ENCODE results near the gene SELL. TPM values are rescaled to one million over a fixed set of nuclear protein-coding genes. Genes with fewer than 3 reads are reported as not detected.

SELL gene
- total RNA-seq, 2 donors from 2014 or later, result 1.3 to 4.8 TPM

DNA sequence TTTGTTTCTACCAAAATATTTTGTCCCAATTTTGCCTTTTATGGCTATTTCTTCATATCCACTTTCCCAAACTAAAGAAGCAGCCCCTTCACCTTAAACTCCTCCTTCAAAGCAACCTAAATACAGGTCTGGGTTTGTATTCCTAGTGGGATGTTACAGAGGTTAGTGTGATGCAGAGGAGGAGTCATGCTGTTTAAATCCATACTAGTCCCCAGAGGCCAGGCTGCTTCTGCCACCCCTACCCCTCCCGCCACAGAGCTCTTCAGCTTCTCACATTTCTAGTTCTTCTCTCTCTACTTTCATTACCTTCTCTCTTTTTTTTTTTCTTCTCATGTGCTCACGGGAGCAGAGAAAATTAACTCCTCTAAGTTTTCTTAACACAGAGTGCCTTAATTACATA is 29.3 kb downstream of the SELL start:
- no peak for TF ChIP-seq POLR2A (IDR thresholded peaks at IDR 0.05)
- no peak for TF ChIP-seq POLR2AphosphoS5 (IDR thresholded peaks at IDR 0.05)
- TF ChIP-seq, protein P1, sequence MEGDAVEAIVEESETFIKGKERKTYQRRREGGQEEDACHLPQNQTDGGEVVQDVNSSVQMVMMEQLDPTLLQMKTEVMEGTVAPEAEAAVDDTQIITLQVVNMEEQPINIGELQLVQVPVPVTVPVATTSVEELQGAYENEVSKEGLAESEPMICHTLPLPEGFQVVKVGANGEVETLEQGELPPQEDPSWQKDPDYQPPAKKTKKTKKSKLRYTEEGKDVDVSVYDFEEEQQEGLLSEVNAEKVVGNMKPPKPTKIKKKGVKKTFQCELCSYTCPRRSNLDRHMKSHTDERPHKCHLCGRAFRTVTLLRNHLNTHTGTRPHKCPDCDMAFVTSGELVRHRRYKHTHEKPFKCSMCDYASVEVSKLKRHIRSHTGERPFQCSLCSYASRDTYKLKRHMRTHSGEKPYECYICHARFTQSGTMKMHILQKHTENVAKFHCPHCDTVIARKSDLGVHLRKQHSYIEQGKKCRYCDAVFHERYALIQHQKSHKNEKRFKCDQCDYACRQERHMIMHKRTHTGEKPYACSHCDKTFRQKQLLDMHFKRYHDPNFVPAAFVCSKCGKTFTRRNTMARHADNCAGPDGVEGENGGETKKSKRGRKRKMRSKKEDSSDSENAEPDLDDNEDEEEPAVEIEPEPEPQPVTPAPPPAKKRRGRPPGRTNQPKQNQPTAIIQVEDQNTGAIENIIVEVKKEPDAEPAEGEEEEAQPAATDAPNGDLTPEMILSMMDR (IDR thresholded peaks at IDR 0.05), result no peak
- DNase-seq (ENCODE audit: low spot score), result no peak
- WGBS, result 41% methylated on average over 2 of the region's 2 CpGs
- Histone ChIP-seq H3K4me3 (no peak overlapping the region), H3K4me1 (replicated peaks) (no peaks in the 10 kb centered on the region), H3K36me3 (no peaks in the 10 kb centered on the region), H3K9me3 (no peaks in the 10 kb centered on the region), H3K27ac (no peak overlapping the region), H3K27me3 (replicated peaks; ENCODE audit: insufficient read depth) (no peaks in the 10 kb centered on the region)
- intact Hi-C loops (cut with DNase I), result no loop called here

DNA sequence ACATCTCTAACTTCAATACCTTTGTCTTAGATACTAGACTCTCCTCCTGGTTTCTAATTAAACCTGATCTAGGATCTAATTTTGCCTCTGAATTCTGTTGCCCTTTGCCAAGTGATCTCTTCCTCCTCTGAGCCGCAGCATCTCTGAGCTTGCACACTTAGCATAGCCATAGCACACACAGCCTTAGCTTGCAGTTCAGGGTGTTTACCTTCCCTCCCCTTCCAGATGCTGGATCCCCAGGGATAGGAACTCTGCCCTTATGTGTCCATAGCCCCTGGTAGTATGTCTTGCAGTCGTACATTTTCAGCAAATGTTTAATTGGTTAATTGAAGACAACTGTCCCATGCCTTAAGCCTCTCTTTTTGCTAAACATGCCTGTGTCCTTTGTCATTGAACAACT is 30.3 kb downstream of the SELL start:
- Histone ChIP-seq H3K27ac (no peak overlapping the region), H3K4me1 (replicated peaks) (no peaks in the 10 kb centered on the region), H3K9me3 (no peaks in the 10 kb centered on the region), H3K27me3 (replicated peaks; ENCODE audit: insufficient read depth) (no peaks in the 10 kb centered on the region), H3K4me3 (no peak overlapping the region), H3K36me3 (no peaks in the 10 kb centered on the region)
- 25% methylated on average over 2 of the region's 2 CpGs for WGBS
- intact Hi-C loops (cut with DNase I), result no loop called here
- TF ChIP-seq POLR2AphosphoS5 (IDR thresholded peaks at IDR 0.05) (no peak), POLR2A (IDR thresholded peaks at IDR 0.05) (no peak)
- TF ChIP-seq, protein P1 (IDR thresholded peaks at IDR 0.05), result no peak
- DNase-seq (ENCODE audit: low spot score), result no peak

DNA sequence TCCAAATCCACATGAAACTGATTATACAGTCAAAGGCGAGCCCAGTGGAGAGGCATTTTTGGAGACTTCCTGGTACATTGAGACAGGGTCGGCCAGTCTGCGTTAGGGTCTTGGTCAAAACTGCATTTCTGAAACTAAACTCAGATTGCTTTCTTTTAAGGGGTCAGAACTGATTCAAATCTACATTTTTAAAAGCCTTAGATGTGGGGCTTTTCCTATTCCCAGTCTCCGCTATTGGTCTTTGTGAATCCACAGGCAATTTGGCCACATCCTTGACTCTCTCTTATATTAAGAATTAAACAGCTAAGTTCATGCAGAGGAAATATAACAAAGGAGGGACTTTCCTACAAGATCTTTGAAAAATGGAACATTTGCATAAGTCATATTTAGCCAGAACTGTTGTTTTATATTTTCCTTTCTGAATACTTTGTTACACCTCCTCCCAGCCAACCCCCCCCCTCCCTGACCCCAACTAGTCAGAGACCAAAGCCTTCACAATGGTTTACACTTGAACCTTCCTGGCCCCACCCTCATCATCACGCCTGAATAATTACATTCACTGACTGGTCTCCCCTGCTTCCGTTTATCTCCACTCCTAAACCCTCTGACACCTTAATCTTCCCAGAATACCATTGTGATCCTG is 30.9 kb downstream of the SELL start:
- intact Hi-C loops (cut with DNase I), result no loop called here
- 65% methylated on average over 6 of the region's 6 CpGs for WGBS
- no peak overlapping the region for H3K27ac ChIP-seq

DNA sequence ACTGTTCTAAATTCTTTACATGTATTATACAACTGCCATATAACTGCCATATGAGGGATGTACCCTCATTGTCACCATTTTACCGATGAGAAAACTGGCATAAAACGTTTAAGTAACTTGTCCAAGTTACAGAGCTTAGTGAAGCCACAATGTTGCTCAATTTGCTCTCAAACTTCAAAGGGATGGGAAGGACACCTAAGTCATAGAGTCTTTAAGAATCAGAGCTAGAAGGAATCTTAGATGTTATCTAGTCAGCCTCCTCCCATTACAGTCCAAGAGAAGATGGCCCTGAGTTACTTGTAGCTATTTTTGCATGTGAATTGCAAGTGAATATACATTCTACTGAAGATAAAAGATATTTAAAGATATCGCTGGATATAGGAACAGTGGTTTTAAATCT is 31.7 kb downstream of the SELL start:
- no peaks in the 10 kb centered on the region for H3K36me3 ChIP-seq
- no peaks in the 10 kb centered on the region for H3K4me1 ChIP-seq (replicated peaks)
- WGBS, result 63% methylated on average over 3 of the region's 3 CpGs
- TF ChIP-seq, protein P1 (IDR thresholded peaks at IDR 0.05), result no peak
- TF ChIP-seq POLR2A (IDR thresholded peaks at IDR 0.05), result no peak
- no peak for TF ChIP-seq POLR2AphosphoS5 (IDR thresholded peaks at IDR 0.05)
- no peak for DNase-seq (ENCODE audit: low spot score)
- H3K9me3 ChIP-seq, result no peaks in the 10 kb centered on the region
- no peak overlapping the region for H3K27ac ChIP-seq
- intact Hi-C loops (cut with DNase I), result no loop called here
- H3K4me3 ChIP-seq, result no peak overlapping the region
- H3K27me3 ChIP-seq (replicated peaks; ENCODE audit: insufficient read depth), result no peaks in the 10 kb centered on the region

More for the DNA sequence above, 30.9 kb downstream of the SELL start:
- no peak for DNase-seq (ENCODE audit: low spot score)
- Histone ChIP-seq H3K27me3 (replicated peaks; ENCODE audit: insufficient read depth) (no peaks in the 10 kb centered on the region), H3K9me3 (no peaks in the 10 kb centered on the region), H3K36me3 (no peaks in the 10 kb centered on the region), H3K4me1 (replicated peaks) (no peaks in the 10 kb centered on the region), H3K4me3 (no peak overlapping the region)
- TF ChIP-seq POLR2A (IDR thresholded peaks at IDR 0.05), result no peak
- TF ChIP-seq POLR2AphosphoS5 (IDR thresholded peaks at IDR 0.05), result no peak
- TF ChIP-seq, protein P1 (IDR thresholded peaks at IDR 0.05), result no peak

DNA sequence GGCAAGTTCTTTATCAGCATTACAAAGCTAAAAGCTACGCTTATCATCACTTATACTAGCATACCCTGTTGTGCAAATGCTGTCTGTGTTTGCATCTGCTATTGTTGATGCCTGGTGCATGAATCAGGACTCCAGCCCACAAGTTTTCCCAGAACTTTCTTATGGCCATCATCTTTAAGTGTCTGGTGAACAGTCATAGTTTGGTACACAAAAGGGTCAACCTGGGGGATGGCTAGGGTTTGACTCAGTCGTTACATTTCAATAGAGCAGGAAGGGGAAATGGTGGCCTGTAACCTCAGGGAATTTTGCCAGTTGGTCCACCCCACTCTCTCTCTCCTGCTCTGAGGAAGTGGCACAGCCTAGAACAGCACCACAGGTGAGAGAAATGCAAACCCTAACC is 35.4 kb downstream of the SELL start:
- no peaks in the 10 kb centered on the region for H3K27me3 ChIP-seq (replicated peaks; ENCODE audit: insufficient read depth)
- no peak for TF ChIP-seq POLR2AphosphoS5 (IDR thresholded peaks at IDR 0.05)
- TF ChIP-seq POLR2A (IDR thresholded peaks at IDR 0.05), result no peak
- TF ChIP-seq, protein P1 (IDR thresholded peaks at IDR 0.05), result no peak
- DNase-seq (ENCODE audit: low spot score), result no peak
- intact Hi-C loops (cut with DNase I), result no loop called here
- H3K36me3 ChIP-seq, result no peaks in the 10 kb centered on the region
- H3K9me3 ChIP-seq, result no peaks in the 10 kb centered on the region
- no peaks in the 10 kb centered on the region for H3K4me1 ChIP-seq (replicated peaks)
- no peak overlapping the region for H3K27ac ChIP-seq
- H3K4me3 ChIP-seq, result no peak overlapping the region
- WGBS, result 37% methylated on average over 2 of the region's 2 CpGs
